NCI-H748 (cell line): ENCODE results near the gene TSPAN14.
"Not testable (repeated sequence)": the region's sequence is repeated elsewhere in the genome, so short reads cannot be mapped to it uniquely, and the experiment has no call there.

Experiments
- DNase-seq: peaks from one replicate; lab custom pipeline; 2025; ENCODE audit not compliant: unreplicated experiment; lab: John Stamatoyannopoulos, UW

TSPAN14 gene

DNA sequence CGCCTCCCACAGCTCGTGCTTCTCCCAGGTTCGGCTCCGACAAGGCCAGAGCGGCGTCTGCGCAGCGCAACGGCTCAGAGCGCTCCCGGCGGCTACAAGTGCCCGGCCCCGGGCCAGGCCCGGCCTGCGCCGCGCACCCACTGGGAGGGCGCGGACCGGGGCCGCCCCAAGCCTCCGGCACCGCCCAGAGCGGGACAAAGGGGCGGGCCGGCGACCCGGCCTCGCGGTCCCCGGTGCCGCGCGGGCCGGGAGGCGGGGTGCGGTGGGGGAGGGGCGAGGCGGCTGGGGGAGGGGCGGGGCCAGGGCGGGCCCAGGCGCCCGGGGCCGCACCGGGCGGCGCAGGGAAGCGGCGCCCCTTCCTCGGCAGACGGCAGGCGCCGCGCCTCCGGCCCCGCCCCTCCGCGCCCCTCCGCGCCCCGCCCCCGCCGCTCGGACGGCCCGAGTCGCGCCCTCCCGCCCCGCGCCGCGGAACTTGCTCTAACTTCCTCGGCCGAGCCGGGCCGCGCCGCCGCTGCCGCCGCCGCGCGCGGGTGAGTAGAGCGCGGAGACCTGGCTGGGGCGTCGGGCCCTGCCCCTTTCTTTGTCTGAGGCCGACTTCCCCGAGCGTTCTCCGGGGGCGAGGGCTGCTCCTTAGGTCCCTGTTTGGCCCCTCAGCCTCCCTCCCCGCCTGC, at the start of gene TSPAN14:
TSS of gene TSPAN14 (plus strand) at position 469 of the 671 bp plus-strand sequence. CDS start 34,924 bp downstream, outside the sequence.
- peak; percentile 76 for DNase-seq

- no peak for DNase-seq
Observed at GRCh38 chr10:80405035-80405434, 49.1 kb upstream of the TSPAN14 start.

DNA sequence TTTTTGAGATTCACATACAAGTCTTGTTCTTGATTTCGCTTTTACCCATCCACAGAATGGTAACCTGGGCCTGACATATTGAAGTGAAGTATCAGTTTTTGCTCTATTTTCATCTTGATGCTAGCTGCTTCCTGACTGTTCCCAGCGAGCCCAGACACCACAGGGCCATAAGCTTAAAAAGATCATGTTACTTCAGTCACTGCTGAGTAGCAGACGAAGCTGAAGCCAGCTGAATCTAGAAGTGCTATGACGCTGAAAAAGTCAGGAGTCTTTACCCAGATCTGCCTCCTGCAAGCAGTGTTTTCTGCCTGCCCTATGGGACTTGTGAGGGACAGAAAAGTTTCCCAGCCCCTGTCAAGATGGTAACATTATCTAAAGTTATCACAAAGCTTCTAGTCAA, 48.5 kb upstream of the TSPAN14 start:
- DNase-seq: no peak

DNA sequence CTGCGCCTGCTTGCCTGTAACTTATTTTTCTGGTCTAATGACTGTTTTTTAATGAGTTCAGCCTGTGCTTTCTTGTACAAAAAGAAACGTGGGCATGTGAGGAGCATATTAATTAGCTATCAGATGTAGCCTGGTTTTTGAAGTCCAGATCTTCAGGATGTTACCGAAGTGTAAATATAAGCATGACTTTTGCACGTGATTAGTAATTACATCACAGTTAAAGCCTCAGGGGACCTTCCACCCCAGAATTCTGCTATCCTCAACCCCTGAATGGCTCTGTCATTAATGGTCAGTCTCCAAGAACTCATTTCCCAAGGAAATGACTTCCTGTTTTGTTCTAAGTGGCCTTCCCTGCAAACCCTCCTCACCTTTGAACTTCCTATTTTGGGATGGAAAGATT, 47.9 kb upstream of the TSPAN14 start:
- no peak for DNase-seq

DNA sequence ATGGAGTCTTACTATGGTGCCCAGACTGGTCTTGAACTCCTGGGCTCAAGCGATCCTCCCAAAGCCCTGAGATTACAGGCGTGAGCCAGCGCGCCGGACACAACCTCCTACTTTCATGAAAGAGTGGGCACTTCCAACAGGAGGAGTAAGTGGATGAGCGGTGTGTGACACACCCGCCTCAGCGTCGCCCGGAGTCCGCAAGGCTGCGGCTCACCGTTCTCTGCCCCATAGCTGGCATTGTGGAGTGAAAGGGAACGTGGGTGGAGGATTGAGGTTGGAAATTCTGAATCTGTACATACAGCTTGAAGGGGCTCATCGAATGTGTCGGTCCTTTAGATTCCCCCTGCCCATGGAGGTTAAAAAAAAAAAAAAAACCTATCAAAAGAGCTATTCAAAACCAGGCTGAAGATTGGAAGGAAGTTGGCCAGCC, 46.3 kb upstream of the TSPAN14 start:
- DNase-seq: peak; percentile 67

- DNase-seq: peak; percentile 86
Observed at GRCh38 chr10:80408242-80409101, 45.6 kb upstream of the TSPAN14 start, which contains the start of gene PRXL2A. PRXL2A (plus strand) TSS chr10:80408551; CDS start chr10:80420468, 11,917 bp downstream.

DNA sequence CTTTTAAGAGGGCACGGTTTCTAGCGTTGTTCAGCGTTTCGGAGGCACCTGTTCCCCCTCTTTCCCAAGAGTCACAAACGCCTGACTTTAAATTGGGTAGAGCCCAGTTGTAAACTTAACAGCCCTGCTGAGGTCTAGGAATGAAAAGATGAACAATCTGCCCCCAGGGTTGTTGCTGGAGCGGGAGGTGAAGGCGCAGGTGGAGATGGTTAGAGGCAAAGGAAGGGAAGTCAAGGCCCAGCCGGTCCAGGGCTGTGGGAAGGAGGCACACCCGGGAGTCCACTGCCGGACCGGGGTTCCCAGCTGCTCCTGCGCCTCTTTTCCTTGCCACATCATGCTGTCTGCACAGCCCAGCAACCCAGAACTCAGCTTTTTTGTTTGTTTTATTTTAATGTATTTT, 45.0 kb upstream of the TSPAN14 start:
- peak; percentile 31 for DNase-seq

GRCh38 chr10:80410122-80410521, 44.0 kb upstream of the TSPAN14 start:
- DNase-seq: no peak

GRCh38 chr10:80410578-80411145, 43.4 kb upstream of the TSPAN14 start:
- no peak for DNase-seq

DNA sequence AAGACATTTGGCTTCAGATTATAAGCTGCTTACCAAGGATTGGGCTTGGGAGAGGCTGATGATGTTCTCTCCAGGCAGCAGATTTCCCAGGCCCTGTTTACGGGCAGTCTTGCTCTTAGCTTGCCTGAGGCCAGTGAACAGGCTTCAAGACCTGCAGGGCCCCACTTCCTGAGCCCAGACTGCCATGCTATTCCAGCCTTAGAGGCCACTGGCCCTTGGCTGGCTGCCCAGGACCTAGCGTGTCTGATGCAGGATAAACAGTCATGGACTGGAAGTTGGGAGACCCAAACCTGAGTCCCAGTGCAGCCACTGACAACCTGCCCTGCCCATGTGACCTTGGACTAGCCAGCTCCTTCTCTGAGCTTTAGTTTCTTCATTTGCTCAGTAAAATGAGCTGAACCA, 42.8 kb upstream of the TSPAN14 start:
- peak; percentile 26 for DNase-seq

GRCh38 chr10:80411681-80412220, 42.4 kb upstream of the TSPAN14 start:
- no peak for DNase-seq

DNA sequence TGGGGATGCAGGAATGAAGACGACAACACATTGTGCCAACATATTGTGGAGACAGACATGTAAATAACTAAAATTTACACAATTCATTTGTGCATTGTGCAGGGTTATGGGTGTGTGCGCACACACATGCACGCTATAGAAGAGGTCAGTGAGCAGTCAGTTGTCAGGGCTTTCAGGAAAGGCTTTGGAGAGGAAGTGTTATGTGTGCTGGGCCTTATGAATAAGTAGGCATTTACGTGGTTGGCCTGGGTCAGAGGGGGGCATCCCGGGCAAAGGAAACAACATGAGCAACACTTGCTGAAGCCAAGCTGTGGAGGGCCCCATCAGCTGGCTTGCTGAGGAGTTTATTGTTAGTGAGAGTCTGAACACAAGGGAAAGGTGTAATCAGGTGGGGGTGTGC, 41.6 kb upstream of the TSPAN14 start:
- DNase-seq: no peak

- peak; percentile 18 for DNase-seq
Observed at GRCh38 chr10:80413271-80413996, 40.7 kb upstream of the TSPAN14 start.

- DNase-seq: peak; percentile 76
Observed at GRCh38 chr10:80414142-80414895, 39.8 kb upstream of the TSPAN14 start.

DNA sequence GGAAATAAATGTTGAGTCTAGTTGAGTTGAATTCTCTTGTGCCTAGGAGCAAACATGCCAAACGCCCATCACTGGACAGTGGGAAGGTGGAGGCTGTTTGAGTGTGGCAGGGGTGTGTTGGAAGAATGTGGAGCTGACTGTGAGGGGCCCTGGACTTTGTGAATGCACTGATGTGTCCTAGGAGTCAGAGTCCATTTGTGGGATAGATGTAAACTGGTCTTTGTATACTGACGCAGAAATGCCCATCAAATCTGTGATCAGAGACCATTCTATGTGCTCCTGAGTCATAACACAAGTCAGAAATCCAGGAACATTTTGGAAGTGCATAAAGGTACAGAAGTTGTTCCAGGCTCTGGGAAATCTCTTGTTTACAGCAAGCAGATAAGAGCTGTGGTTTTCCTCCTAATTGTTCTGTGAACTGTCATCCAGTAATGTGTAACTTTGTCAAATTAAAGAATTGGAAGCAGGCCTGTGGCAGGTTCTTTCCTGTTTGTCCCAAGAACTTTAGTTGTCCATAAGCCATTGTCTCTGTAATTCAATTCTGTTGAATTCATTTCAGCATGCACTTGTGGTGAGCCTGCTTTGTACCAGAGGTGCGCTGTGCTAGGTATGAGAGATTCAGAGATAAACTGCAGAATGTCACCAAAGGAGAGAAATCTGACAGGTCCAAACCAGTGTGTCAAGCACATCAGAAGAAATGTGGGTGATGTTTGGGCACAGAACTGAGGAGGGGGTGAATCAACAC, 38.2 kb upstream of the TSPAN14 start:
- no peak for DNase-seq

DNA sequence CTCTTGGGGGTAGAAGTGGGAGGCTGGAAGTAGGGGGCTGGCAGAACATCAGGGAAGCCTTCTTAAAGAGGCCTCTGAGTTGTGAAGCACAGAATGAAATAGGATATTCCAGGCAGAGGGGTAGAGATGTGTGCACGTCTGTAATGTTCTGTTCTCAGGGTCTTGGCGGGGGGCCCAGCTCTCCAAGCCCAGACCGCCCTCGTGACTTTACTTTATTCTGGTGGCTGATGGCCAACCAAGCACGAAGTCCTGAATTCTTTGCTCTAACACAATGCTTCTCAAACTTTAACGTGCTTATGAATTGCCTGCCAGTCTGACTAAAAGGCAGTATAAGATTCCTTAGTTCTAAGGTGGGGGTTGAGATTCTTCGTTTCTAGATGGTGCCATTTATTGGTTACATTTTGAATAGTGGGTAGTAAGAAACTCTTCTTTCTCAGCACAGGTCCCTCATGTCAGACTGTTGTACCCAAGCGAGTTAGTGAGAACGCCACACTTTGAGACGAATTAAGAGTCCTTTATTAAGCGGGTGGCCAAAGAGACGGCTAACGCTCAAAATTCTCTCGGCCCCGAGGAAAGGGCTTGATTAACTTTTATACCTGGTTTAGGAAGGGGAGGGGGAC, 37.5 kb upstream of the TSPAN14 start:
- DNase-seq: no peak

DNA sequence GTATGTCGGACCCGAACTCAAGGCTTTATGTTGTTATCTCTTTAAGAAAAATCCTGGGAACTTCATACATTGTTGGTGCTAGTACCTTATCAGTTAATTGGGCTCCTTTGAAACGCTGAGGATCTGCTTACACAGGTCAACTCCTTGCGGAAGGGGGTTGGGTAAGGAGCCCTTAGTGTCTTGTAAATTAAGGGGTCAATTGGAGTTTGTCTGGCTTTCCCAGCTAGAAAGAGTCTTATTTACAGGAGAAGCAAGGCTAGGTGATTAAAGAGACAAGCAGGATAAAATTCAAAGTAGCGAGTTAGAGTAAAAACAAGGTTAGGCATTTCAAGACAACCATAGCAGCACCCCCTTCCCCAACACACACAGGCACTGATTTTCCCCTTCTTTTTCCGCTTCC, 36.9 kb upstream of the TSPAN14 start:
- not testable (repeated sequence) for DNase-seq

DNA sequence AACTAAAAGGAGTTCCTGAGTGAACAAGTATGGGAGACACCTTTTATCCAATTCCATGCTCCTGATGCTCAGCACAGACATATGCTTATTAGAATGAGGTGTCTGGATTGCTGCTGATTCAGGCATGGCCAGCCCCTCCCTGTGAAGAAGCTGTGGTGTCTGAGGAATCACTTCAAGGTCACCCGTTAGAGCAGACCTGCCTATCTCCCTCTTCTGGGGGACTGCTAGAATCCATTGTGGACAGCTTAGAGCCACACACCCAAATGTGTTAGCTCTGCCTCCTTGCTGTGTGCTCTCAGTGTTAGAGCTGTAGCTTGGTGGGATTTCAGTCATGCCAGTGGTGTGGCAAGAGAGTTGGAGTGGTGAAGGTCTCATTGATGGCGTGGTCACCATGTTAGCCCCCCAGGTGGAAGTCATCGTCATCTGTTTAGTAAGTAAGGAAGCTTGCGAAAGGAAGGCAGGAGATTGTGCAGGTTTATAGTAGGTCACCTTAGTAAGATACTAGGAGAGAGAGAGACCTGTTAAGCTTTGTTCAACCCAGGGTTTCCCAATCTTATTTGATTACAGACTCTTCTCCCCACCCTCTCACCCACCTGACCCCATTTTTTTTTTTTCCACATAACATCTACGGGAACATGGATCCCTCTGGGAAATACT, 32.9 kb upstream of the TSPAN14 start:
- DNase-seq: no peak
